HUES48 (cell line): ENCODE data around the gene MYO5B.

Experiments used
- H3K27ac ChIP-seq: one replicate; pipeline ENCODE4 v1.7.0; 2013; ENCODE audit warnings: low read depth, low read length, inconsistent platforms
- H3K27me3 ChIP-seq: 2 replicates; pipeline ENCODE4 v1.6.1; 2013; ENCODE audit warnings: mild to moderate bottlenecking, low read length; ENCODE audit not compliant: control insufficient read depth, insufficient read depth
- H3K36me3 ChIP-seq: 2 replicates; pipeline ENCODE4 v1.6.1; 2013; ENCODE audit warnings: low read length; ENCODE audit not compliant: control insufficient read depth, insufficient read depth
- H3K4me1 ChIP-seq: 2 replicates; pipeline ENCODE4 v1.6.1; 2013; ENCODE audit warnings: mild to moderate bottlenecking, low read length; ENCODE audit not compliant: control insufficient read depth, insufficient read depth
- H3K4me3 ChIP-seq: 2 replicates; pipeline ENCODE4 v1.5.1; 2013; ENCODE audit warnings: mild to moderate bottlenecking, low read depth, low read length
- H3K9ac ChIP-seq: 2 replicates; pipeline ENCODE4 v1.6.1; 2013; ENCODE audit warnings: mild to moderate bottlenecking, low read depth, low read length, moderate library complexity
- H3K9me3 ChIP-seq: 2 replicates; pipeline ENCODE4 v1.6.1; 2013; ENCODE audit warnings: low read length; ENCODE audit not compliant: control insufficient read depth, insufficient read depth

MYO5B gene

DNA sequence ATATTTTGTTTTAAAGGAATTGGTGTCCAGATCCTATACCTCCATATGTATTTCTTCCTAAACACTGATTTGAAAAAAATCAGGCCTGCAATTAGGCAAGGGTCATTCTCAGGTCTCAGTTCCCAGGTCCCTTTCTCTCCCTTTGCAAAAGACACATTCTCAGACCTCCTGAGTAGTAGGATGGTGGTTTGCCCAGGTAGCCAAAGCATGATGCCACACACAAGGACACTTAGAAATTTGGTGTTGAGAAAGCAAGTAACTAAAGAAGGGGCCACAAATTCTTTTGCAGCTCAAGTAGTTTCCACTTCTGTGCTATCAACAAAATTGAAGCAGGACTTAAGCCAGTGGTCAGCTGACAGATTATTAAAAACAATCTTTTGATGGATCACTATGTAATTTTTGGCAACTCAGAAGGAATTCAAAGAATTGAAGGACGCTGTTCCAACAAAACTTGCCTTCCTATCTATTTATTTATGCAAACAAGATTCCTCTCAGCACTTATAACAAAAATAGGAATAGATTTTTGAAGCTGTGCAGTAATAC, 6.6 kb upstream of the MYO5B start:
- no peak overlapping the region for H3K27ac ChIP-seq
- no peaks in the 10 kb centered on the region for H3K9me3 ChIP-seq
- H3K36me3 ChIP-seq = no peaks in the 10 kb centered on the region
- no peak overlapping the region for H3K4me3 ChIP-seq
- H3K9ac ChIP-seq = no peak overlapping the region
- H3K27me3 ChIP-seq = peaks cover 11% of the 10 kb centered on the region
- H3K4me1 ChIP-seq = no peaks in the 10 kb centered on the region

DNA sequence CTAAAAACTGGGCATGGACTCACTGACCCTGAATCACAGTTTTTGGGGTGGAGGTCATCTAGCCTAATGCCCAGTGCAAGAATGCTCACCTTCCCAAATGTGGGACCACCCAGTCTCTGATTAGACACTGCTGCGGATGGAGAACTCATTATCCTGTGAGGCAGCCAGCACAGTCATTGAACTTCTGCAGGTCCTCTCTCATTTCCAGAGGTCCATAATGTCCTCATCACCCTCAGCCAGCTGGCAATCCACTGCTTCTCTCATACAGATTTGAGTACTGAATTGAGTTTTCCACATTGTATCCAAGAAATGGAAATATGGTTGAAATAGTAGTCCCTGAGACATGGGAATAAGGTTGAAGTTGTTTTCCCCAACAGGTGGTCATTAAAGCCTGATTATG, 5.0 kb upstream of the MYO5B start:
- H3K4me3 ChIP-seq = no peak overlapping the region
- no peaks in the 10 kb centered on the region for H3K36me3 ChIP-seq
- H3K4me1 ChIP-seq = no peaks in the 10 kb centered on the region
- H3K9me3 ChIP-seq = no peaks in the 10 kb centered on the region
- no peak overlapping the region for H3K27ac ChIP-seq
- H3K9ac ChIP-seq = no peak overlapping the region
- H3K27me3 ChIP-seq = peaks cover 26% of the 10 kb centered on the region

- Histone ChIP-seq H3K9ac (no peak overlapping the region), H3K27me3 (peaks cover 31% of the 10 kb centered on the region), H3K4me1 (no peaks in the 10 kb centered on the region), H3K27ac (no peak overlapping the region), H3K4me3 (no peak overlapping the region), H3K36me3 (no peaks in the 10 kb centered on the region), H3K9me3 (no peaks in the 10 kb centered on the region)
Measured at GRCh38 chr18:50199346-50199855, 4.5 kb upstream of the MYO5B start.

- H3K36me3 ChIP-seq = no peaks in the 10 kb centered on the region
- H3K27me3 ChIP-seq = peaks cover 55% of the 10 kb centered on the region
- H3K4me3 ChIP-seq = no peak overlapping the region
- H3K27ac ChIP-seq = no peak overlapping the region
- H3K9me3 ChIP-seq = no peaks in the 10 kb centered on the region
- no peak overlapping the region for H3K9ac ChIP-seq
- 0 out of 2 replicates have a peak, but pooled peaks cover 5% of the 10 kb centered on the region for H3K4me1 ChIP-seq
Measured at GRCh38 chr18:50196261-50196660, 1.3 kb upstream of the MYO5B start.

DNA sequence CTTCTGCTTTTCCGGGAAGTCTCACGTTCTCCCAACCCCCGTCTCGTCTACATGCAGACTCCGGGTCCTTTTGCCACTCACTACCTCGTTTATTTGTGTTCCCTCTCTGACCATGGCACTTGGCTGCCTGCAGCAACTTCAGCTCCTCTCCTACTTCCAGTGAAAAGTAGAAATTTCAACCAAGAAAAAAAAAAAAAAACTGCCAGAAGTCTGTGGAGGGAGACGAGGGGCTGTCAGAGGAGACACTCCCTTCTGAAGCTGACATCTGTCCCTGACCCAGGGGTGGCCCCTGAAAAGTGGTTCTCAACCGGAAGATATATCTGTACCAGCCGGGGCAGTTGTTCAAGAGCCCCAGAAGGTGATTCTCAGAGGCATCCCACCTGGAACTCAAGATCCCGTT, 742 bp upstream of the MYO5B start:
- Histone ChIP-seq H3K27ac (no peak overlapping the region), H3K4me1 (0 out of 2 replicates have a peak, but pooled peaks cover 5% of the 10 kb centered on the region), H3K36me3 (no peaks in the 10 kb centered on the region), H3K27me3 (peaks cover 61% of the 10 kb centered on the region), H3K4me3 (peak overlapping the region; percentile 75), H3K9ac (no peak overlapping the region), H3K9me3 (no peaks in the 10 kb centered on the region)

- H3K27ac ChIP-seq = no peak overlapping the region
- H3K27me3 ChIP-seq = peaks cover 61% of the 10 kb centered on the region
- 0 out of 2 replicates have a peak, but pooled peaks cover 5% of the 10 kb centered on the region for H3K4me1 ChIP-seq
- H3K9ac ChIP-seq = no peak overlapping the region; the same call in 1 of the 2 replicates
- H3K4me3 ChIP-seq = peak overlapping the region; percentile 75
- no peaks in the 10 kb centered on the region for H3K9me3 ChIP-seq
- H3K36me3 ChIP-seq = no peaks in the 10 kb centered on the region
Measured at GRCh38 chr18:50193796-50194630, 934 bp downstream of the MYO5B start.

DNA sequence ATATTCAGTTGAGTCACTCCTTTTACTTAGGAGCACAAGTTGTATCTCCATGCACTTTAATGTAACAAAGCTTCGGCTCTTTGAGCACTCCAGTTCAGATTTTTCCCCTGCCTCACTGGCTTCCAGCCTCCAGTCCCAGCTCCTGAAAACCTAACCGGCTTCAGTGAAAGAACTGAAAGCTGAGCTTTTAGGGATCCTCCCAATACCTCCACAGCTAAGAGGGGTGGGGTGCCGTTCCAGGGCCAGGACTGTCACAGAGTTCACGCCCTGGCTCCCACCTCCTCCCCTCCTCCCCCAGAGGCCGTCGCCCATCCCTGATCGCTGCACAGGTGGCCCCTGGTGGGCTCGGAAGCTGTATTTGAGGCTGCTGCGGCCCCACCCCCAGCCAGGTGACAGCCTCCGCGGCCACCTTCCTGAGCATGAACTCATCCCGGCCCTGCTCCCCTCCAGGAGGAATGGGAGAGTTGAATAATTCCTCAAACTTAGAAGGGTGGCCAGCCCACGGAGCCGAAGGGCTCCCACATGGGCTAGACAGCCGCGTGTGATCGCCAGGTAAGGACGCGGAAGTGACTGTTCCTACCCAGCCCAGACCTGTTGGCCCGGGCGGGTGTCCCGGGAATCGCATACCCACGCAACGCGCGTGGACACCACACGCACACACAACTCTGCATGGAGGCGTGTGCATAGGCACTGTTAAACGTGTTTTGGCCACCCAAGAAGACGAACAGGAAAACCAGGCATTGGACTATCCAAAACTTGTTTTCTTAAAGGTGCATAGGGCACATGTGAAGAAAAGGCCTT, 1.8 kb downstream of the MYO5B start:
- no peaks in the 10 kb centered on the region for H3K36me3 ChIP-seq
- no peak overlapping the region for H3K27ac ChIP-seq
- H3K4me3 ChIP-seq = peak overlapping the region; percentile 75
- H3K27me3 ChIP-seq = peaks cover 61% of the 10 kb centered on the region
- H3K4me1 ChIP-seq = 0 out of 2 replicates have a peak, but pooled peaks cover 5% of the 10 kb centered on the region
- H3K9ac ChIP-seq = no peak overlapping the region
- no peaks in the 10 kb centered on the region for H3K9me3 ChIP-seq

DNA sequence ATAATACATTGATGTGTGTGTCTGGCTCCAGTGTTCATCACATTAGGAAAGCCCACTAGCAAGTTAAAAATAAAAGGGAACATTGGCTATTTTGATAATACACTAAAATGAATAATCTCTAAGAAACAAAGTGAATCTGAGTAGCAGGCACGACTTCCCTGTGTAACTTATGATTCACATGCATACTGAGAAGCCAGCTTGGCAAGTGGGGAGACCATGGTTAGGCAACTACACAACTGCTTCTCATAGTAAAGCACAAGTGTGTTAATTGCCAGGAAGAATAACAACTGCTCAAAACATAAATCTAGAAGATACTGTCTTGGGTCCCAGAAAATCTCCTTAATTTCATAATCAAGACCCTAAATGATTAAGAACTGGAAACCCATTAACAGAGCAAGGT, 4.0 kb downstream of the MYO5B start:
- Histone ChIP-seq H3K27me3 (peaks cover 52% of the 10 kb centered on the region), H3K9me3 (no peaks in the 10 kb centered on the region), H3K4me1 (0 out of 2 replicates have a peak, but pooled peaks cover 5% of the 10 kb centered on the region), H3K4me3 (no peak overlapping the region), H3K27ac (no peak overlapping the region), H3K9ac (no peak overlapping the region), H3K36me3 (no peaks in the 10 kb centered on the region)

DNA sequence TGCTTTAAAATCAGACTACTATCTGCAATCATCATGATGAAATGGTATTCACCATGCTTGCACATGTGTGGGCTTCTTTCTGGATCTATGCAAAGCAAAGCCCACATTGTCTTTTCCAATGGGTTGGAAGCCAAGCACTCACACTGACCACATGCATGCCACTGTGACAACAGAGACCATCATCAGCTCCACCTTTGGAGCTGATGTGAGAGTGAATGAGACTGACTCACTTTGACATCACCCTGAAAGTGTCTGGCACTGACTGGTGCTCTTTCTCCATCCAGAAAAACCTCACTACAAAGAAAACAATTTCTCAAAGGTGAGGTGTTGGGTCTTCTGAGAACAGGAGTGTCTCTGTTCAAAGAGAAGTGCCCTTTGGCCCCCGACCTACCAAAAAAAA, 4.7 kb downstream of the MYO5B start:
- no peak overlapping the region for H3K27ac ChIP-seq
- H3K27me3 ChIP-seq = peaks cover 45% of the 10 kb centered on the region
- H3K4me3 ChIP-seq = no peak overlapping the region
- no peaks in the 10 kb centered on the region for H3K36me3 ChIP-seq
- H3K9ac ChIP-seq = no peak overlapping the region
- 0 out of 2 replicates have a peak, but pooled peaks cover 5% of the 10 kb centered on the region for H3K4me1 ChIP-seq
- H3K9me3 ChIP-seq = no peaks in the 10 kb centered on the region

DNA sequence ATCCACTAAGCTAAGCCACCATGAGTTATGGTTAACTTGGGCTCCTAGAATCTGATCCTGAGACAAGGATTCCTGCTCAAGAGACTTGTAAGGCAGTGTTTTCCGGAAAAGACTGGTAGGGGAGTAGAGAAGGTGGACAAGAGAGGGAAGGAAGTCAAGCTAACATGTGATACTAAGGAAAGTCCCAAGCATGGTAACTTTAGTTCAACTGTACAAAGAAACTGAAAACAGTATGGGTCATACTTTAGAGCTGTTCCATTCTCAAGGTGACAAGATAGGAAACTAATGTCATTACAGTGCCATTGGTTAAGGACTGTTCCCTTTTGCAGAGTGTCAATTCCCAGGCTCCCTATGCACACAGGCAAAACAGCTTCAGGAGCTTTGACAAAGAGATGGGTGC, 5.8 kb downstream of the MYO5B start:
- Histone ChIP-seq H3K27ac (no peak overlapping the region), H3K27me3 (peaks cover 35% of the 10 kb centered on the region), H3K9ac (no peak overlapping the region), H3K4me1 (0 out of 2 replicates have a peak, but pooled peaks cover 5% of the 10 kb centered on the region), H3K9me3 (no peaks in the 10 kb centered on the region), H3K4me3 (no peak overlapping the region), H3K36me3 (no peaks in the 10 kb centered on the region)
